OCI-LY1 (cell line): ENCODE measurements around the gene CASP10.

Experiments used
- EZH2 ChIP-seq: fragments of 200-600 bp; sonication (generic), shearing (Covaris generic); IDR thresholded peaks from 2 replicates; pipeline ENCODE4 v1.8.0; 2017; ENCODE audit warnings: borderline replicate concordance, mixed run types, mild to moderate bottlenecking, antibody characterized with exemption, low read length, moderate library complexity, mixed read lengths
- TF ChIP-seq, protein P1 (sequence below): fragments of 200-600 bp; sonication (generic), shearing (Covaris generic); IDR thresholded peaks from 2 replicates; pipeline ENCODE4 v1.5.1; 2017; ENCODE audit warnings: mild to moderate bottlenecking, antibody characterized with exemption, low read length, moderate library complexity, mixed read lengths

DNA sequence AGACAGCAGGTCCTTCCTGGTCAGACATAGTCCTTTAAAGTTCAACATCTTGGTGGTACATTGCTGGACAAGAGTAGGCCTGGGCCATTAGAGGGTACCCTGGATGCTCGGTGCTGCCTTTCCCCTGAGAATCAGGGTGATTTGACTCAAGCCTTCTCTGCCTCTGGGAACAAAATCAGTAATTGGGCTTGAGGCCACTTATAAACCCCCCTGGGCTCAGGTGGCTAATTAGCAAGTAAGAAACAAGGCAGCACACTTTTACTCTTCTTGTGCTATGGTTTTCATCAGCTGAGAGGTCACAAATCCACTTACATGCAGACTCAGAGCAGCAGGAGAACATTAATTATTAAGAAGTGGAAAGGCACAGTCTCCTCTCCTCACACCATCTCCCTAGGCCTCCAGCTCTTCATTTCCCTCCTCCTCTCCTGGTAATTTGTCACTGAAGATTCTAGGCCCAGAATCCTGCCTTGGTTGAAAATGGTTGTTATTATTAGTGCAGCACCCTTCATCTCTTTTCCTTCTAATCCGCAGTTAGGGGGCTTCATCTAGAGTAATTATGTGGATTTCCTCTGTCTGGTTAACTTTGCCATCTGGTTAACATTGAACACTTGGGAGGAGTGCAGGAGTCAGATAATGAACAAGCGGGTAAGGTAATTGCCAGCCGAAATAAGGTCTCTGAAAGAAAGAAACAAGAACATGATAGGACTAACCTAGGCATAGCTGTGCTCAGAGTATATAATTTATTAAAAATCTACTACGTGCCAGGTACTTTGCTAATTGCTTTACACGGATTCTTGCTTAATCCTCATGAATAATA lies 29.7 kb upstream of the CASP10 start:
- TF ChIP-seq, protein P1, sequence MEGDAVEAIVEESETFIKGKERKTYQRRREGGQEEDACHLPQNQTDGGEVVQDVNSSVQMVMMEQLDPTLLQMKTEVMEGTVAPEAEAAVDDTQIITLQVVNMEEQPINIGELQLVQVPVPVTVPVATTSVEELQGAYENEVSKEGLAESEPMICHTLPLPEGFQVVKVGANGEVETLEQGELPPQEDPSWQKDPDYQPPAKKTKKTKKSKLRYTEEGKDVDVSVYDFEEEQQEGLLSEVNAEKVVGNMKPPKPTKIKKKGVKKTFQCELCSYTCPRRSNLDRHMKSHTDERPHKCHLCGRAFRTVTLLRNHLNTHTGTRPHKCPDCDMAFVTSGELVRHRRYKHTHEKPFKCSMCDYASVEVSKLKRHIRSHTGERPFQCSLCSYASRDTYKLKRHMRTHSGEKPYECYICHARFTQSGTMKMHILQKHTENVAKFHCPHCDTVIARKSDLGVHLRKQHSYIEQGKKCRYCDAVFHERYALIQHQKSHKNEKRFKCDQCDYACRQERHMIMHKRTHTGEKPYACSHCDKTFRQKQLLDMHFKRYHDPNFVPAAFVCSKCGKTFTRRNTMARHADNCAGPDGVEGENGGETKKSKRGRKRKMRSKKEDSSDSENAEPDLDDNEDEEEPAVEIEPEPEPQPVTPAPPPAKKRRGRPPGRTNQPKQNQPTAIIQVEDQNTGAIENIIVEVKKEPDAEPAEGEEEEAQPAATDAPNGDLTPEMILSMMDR = no peak
- TF ChIP-seq EZH2 = no peak
